Nephron (organoid): Measurements from ENCODE around the gene POU6F1.

Experiments
- H3K27ac Mint-ChIP-seq, 3 experiments: 2 replicates each; pipeline ENCODE4 v1.8.0; 2020; ENCODE audit warnings: mixed read lengths in 3 of 3, mild to moderate bottlenecking in 2 of 3, moderate library complexity in 1 of 3
- H3K27me3 Mint-ChIP-seq: 2 replicates; pipeline ENCODE4 v1.8.0; 2021; ENCODE audit warnings: low read depth, mild to moderate bottlenecking, moderate library complexity, mixed read lengths
- H3K36me3 Mint-ChIP-seq: 2 replicates; pipeline ENCODE4 v1.8.0; 2020; ENCODE audit warnings: low read depth, mixed read lengths
- H3K4me1 Mint-ChIP-seq: 2 replicates; pipeline ENCODE4 v1.8.0; 2020; ENCODE audit warnings: mixed read lengths
- H3K4me3 Mint-ChIP-seq, 3 experiments: 2 replicates each; pipeline ENCODE4 v1.8.0; 2020; ENCODE audit warnings: mild to moderate bottlenecking in 3 of 3, mixed read lengths in 3 of 3, moderate library complexity in 2 of 3
- H3K9me3 Mint-ChIP-seq: 2 replicates; pipeline ENCODE4 v1.8.0; 2020; ENCODE audit warnings: mixed read lengths
- TF ChIP-seq, protein P1 (sequence below), 3 experiments: fragments of 200-600 bp; sonication (generic); IDR thresholded peaks; one replicate each; pipeline ENCODE4 v1.5.0; 2021; ENCODE audit warnings: antibody characterized with exemption in 3 of 3; ENCODE audit not compliant: unreplicated experiment in 3 of 3

POU6F1 gene

DNA sequence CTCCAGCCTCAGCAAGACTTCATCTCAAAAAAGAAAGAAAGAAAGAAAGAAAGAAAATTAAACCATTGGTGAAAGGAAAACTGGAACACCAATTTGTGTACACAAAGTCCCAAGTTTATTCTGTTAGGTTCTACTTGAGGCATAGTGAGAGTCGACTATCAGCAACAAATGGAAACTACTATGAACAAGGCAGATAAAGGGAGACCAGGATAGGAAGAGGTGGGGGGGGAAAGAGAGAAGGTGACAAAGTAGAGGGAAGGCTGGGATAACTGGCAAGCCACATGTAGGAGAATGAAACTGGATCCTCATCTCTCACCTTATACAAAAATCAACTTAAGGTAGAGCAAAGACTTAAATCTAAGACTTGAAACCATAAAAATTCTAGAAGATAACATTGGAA lies 70.6 kb downstream of the POU6F1 start:
- H3K27me3 Mint-ChIP-seq: no peaks in the 10 kb centered on the region
- peaks cover 27% of the 10 kb centered on the region for H3K36me3 Mint-ChIP-seq
- no peak overlapping the region for H3K4me3 Mint-ChIP-seq
- no peak overlapping the region for H3K27ac Mint-ChIP-seq
- H3K4me1 Mint-ChIP-seq: no peaks in the 10 kb centered on the region
- TF ChIP-seq, protein P1, sequence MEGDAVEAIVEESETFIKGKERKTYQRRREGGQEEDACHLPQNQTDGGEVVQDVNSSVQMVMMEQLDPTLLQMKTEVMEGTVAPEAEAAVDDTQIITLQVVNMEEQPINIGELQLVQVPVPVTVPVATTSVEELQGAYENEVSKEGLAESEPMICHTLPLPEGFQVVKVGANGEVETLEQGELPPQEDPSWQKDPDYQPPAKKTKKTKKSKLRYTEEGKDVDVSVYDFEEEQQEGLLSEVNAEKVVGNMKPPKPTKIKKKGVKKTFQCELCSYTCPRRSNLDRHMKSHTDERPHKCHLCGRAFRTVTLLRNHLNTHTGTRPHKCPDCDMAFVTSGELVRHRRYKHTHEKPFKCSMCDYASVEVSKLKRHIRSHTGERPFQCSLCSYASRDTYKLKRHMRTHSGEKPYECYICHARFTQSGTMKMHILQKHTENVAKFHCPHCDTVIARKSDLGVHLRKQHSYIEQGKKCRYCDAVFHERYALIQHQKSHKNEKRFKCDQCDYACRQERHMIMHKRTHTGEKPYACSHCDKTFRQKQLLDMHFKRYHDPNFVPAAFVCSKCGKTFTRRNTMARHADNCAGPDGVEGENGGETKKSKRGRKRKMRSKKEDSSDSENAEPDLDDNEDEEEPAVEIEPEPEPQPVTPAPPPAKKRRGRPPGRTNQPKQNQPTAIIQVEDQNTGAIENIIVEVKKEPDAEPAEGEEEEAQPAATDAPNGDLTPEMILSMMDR (IDR thresholded peaks at IDR 0.05; ENCODE audit: unreplicated experiment in 3 of 3): no peak
- no peaks in the 10 kb centered on the region for H3K9me3 Mint-ChIP-seq

DNA sequence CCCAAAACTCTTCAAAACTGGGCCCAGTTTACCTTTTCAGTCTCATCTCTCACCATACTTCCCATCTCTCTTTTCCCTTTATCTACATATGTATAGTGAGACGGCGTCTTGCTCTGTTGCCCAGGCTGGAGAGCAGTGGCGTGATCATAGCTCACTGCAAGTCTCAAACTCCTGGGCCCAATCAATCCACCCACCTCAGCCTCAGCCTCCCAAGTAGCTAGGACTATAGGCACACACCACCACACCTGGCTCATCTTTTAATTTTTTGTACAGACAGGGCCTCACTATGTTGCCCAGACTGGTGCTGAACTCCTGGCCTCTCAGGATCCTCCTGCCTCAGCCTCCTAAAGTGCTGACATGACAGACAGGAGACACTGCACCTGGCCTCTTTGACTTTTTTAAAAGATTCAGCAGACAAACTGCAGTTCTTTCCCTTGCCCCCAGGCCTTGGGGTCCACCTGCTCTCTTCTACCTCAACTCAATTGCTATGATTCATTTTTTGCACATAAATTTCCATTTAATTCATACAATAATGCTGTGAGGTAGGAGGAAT lies 78.5 kb downstream of the POU6F1 start:
- no peaks in the 10 kb centered on the region for H3K4me1 Mint-ChIP-seq
- H3K27me3 Mint-ChIP-seq: no peaks in the 10 kb centered on the region
- no peak overlapping the region for H3K27ac Mint-ChIP-seq
- H3K9me3 Mint-ChIP-seq: no peaks in the 10 kb centered on the region
- TF ChIP-seq, protein P1 (IDR thresholded peaks at IDR 0.05; ENCODE audit: unreplicated experiment in 3 of 3): no peak
- peaks cover 14% of the 10 kb centered on the region for H3K36me3 Mint-ChIP-seq
- no peak overlapping the region for H3K4me3 Mint-ChIP-seq
